ENCODE results near the gene NT5C1A.
A peak's percentile ranks its signal among the peaks of the same experiment; 100 is the strongest.

NT5C1A gene

GRCh38 chr1:39640861-39641260 lies 31.0 kb downstream of the NT5C1A start:
- CTCF ChIA-PET: interaction anchor here (0.7 kb wide), 1 partner anchor 17 kb away, joined by 4 read pairs; no protein-coding TSS in a partner anchor
- POLR2A ChIA-PET: interaction anchor here (1.3 kb wide), 1 partner anchor 98 kb away, joined by 3 read pairs; the partner anchor contains the start of gene PPIE
- DNase-seq (ENCODE audit: extremely low spot score): no peak
- TF ChIP-seq SUZ12 (IDR thresholded peaks at IDR 0.05): no peak

- peak; percentile 84 for DNase-seq (ENCODE audit: extremely low spot score)
- CTCF ChIA-PET: interaction anchor here (0.7 to 1.5 kb wide), 3 partner anchors 14 to 33 kb away, joined by 3 to 4 read pairs (median 3); no protein-coding TSS in a partner anchor
- TF ChIP-seq SP1 (IDR thresholded peaks at IDR 0.05): no peak
- no peak for TF ChIP-seq ELF4 (IDR thresholded peaks at IDR 0.05)
- no peak for TF ChIP-seq SUZ12 (IDR thresholded peaks at IDR 0.05)
- POLR2A ChIA-PET: interaction anchor here (1.0 to 1.4 kb wide), 2 partner anchors 14 to 17 kb away, joined by 3 read pairs; no protein-coding TSS in a partner anchor
Observed at GRCh38 chr1:39639305-39640130, 32.4 kb downstream of the NT5C1A start, which contains the start of gene HEYL. HEYL (minus strand) TSS chr1:39639643; CDS start chr1:39639625, 18 bp downstream.

- POLR2A ChIA-PET: interaction anchor here (1.0 to 1.4 kb wide), 2 partner anchors 14 to 17 kb away, joined by 3 read pairs; no protein-coding TSS in a partner anchor
- no peak for TF ChIP-seq FOXM1 (IDR thresholded peaks at IDR 0.05; ENCODE audit: borderline replicate concordance)
- TF ChIP-seq HDGF (IDR thresholded peaks at IDR 0.05; ENCODE audit: borderline replicate concordance): no peak
- TF ChIP-seq SUZ12 (IDR thresholded peaks at IDR 0.05): no peak
- TF ChIP-seq BHLHE40 (IDR thresholded peaks at IDR 0.05; ENCODE audit: borderline replicate concordance): no peak
- no peak for TF ChIP-seq ZNF384 (IDR thresholded peaks at IDR 0.05)
- TF ChIP-seq FOXA1 (IDR thresholded peaks at IDR 0.05): no peak
- TF ChIP-seq SP1 (IDR thresholded peaks at IDR 0.05): no peak
- no peak for TF ChIP-seq L3MBTL2 (conservative IDR thresholded peaks at IDR 0.05)
- no peak for TF ChIP-seq ELF4 (IDR thresholded peaks at IDR 0.05)
- no peak for TF ChIP-seq FOXK2 (IDR thresholded peaks at IDR 0.05)
- TF ChIP-seq NFRKB (IDR thresholded peaks at IDR 0.05): no peak
- no peak for TF ChIP-seq LEF1 (IDR thresholded peaks at IDR 0.05; ENCODE audit: borderline replicate concordance)
- no peak for TF ChIP-seq ARNT (IDR thresholded peaks at IDR 0.05)
- TF ChIP-seq CTBP1 (IDR thresholded peaks at IDR 0.05; ENCODE audit: borderline replicate concordance): no peak
- TF ChIP-seq PKNOX1 (IDR thresholded peaks at IDR 0.05): no peak
- TF ChIP-seq TARDBP (IDR thresholded peaks at IDR 0.05): no peak
- DNase-seq (ENCODE audit: extremely low spot score): no peak
- CTCF ChIA-PET: interaction anchor here (0.7 to 1.5 kb wide), 3 partner anchors 15 to 33 kb away, joined by 3 to 4 read pairs (median 3); no protein-coding TSS in a partner anchor
Observed at GRCh38 chr1:39638965-39639304, 33.0 kb downstream of the NT5C1A start.

GRCh38 chr1:39637361-39637760 lies 34.5 kb downstream of the NT5C1A start:
- TF ChIP-seq ELF4 (IDR thresholded peaks at IDR 0.05): no peak
- TF ChIP-seq ZNF384 (IDR thresholded peaks at IDR 0.05): no peak
- no peak for TF ChIP-seq FOXM1 (IDR thresholded peaks at IDR 0.05; ENCODE audit: borderline replicate concordance)
- TF ChIP-seq BHLHE40 (IDR thresholded peaks at IDR 0.05; ENCODE audit: borderline replicate concordance): no peak
- no peak for TF ChIP-seq SUZ12 (IDR thresholded peaks at IDR 0.05)
- TF ChIP-seq ARNT (IDR thresholded peaks at IDR 0.05): no peak
- TF ChIP-seq SP1 (IDR thresholded peaks at IDR 0.05): no peak
- TF ChIP-seq NFRKB (IDR thresholded peaks at IDR 0.05): no peak
- TF ChIP-seq LEF1 (IDR thresholded peaks at IDR 0.05; ENCODE audit: borderline replicate concordance): no peak
- no peak for TF ChIP-seq L3MBTL2 (conservative IDR thresholded peaks at IDR 0.05)
- TF ChIP-seq CTBP1 (IDR thresholded peaks at IDR 0.05; ENCODE audit: borderline replicate concordance): no peak
- no peak for TF ChIP-seq FOXK2 (IDR thresholded peaks at IDR 0.05)
- TF ChIP-seq FOXA1 (IDR thresholded peaks at IDR 0.05): no peak
- no peak for TF ChIP-seq PKNOX1 (IDR thresholded peaks at IDR 0.05)
- no peak for TF ChIP-seq HDGF (IDR thresholded peaks at IDR 0.05; ENCODE audit: borderline replicate concordance)
- TF ChIP-seq TARDBP (IDR thresholded peaks at IDR 0.05): no peak
- POLR2A ChIA-PET: interaction anchor here (1.4 kb wide), 1 partner anchor 11 kb away, joined by 3 read pairs; no protein-coding TSS in a partner anchor
- CTCF ChIA-PET: no interaction called here
- no peak for DNase-seq (ENCODE audit: extremely low spot score)

- CTCF ChIA-PET: interaction anchor here (1.0 kb wide), 1 partner anchor 22 kb away, joined by 4 read pairs; no protein-coding TSS in a partner anchor
- POLR2A ChIA-PET: no interaction called here
- no peak for DNase-seq (ENCODE audit: extremely low spot score)
- TF ChIP-seq HDGF (IDR thresholded peaks at IDR 0.05; ENCODE audit: borderline replicate concordance) (no peak), BHLHE40 (IDR thresholded peaks at IDR 0.05; ENCODE audit: borderline replicate concordance) (no peak), ELF4 (IDR thresholded peaks at IDR 0.05) (no peak), LEF1 (IDR thresholded peaks at IDR 0.05; ENCODE audit: borderline replicate concordance) (no peak), FOXK2 (IDR thresholded peaks at IDR 0.05) (no peak), NFRKB (IDR thresholded peaks at IDR 0.05) (no peak), L3MBTL2 (conservative IDR thresholded peaks at IDR 0.05) (no peak), ZNF384 (IDR thresholded peaks at IDR 0.05) (no peak), PKNOX1 (IDR thresholded peaks at IDR 0.05) (no peak), SUZ12 (IDR thresholded peaks at IDR 0.05) (no peak), ARNT (IDR thresholded peaks at IDR 0.05) (no peak), FOXM1 (IDR thresholded peaks at IDR 0.05; ENCODE audit: borderline replicate concordance) (no peak)
Observed at GRCh38 chr1:39635871-39636210, 36.1 kb downstream of the NT5C1A start.
